Lung microvascular endothelial cell (primary cell): ENCODE results near the gene ABHD11. TPM values are rescaled to one million over a fixed set of nuclear protein-coding genes. Genes with fewer than 3 reads are reported as not detected.

Source experiments
- DNase-seq, 2 donors: peaks; one replicate each; pipeline versions ENCODE4 v3.0.0 to v3.0.0-alpha.2; 2010; ENCODE audit warnings: low read depth in 2 of 2
- total RNA-seq: library from RNA; depleted of rRNA; stranded (reverse); fragments of >200 nt; gene quantifications from 2 replicates; pipeline ENCODE4 v1.2.1, GENCODE V29; 2014

ABHD11 gene
- total RNA-seq, 1 donor from 2014 or later = 5.2 TPM

DNA sequence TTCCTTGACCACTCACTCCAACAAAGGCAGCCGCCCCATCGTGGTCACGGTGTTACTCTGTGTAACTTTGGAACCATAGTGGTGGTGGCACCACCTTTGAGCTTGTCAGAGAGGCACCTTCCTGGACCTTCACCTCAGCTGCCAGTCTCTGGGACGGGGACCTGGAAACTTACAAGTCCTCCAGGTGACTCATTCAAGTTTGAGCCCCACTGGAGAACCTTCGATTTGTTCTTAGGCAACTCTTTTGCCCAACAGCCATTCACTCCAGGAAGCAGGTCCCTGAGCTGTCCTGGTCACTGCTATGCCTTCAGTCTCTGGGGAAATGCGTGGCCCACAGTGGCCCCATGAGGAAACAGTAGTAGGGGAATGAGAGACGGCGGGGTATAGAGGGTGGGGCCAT, 36.4 kb downstream of the ABHD11 start:
- no peak for DNase-seq

GRCh38 chr7:73701357-73701995, 37.1 kb downstream of the ABHD11 start:
- peak; percentile 41 to 74 for DNase-seq

DNA sequence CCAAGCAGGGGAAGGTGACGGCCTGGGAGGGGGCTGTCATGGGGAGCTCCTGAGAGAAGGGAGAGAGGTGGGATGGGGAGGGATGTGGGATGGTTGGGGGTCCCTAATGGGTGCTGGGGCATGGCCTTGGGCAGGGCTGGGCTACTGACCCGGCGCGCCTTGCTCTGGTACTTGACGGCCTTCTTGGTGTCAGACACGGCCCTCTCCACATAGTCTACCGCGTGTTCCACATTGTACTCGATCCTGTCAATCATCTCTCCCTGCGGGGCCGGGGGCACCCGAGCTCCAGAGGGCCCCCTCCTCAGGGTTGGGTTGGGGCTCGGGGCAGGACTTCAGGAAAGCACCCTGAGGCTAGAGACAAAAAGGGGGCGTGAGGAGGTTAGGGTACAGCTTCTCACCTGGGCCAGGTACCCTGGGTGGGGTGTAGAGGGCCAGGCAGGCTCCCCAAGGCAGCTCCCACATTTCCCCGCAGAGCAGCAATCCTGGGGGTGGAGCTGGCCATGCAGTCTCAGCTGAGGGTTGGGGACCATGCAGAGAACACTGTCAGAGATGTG, 37.9 kb downstream of the ABHD11 start:
- DNase-seq = no peak

GRCh38 chr7:73700069-73700423, 38.6 kb downstream of the ABHD11 start:
- no peak for DNase-seq

DNA sequence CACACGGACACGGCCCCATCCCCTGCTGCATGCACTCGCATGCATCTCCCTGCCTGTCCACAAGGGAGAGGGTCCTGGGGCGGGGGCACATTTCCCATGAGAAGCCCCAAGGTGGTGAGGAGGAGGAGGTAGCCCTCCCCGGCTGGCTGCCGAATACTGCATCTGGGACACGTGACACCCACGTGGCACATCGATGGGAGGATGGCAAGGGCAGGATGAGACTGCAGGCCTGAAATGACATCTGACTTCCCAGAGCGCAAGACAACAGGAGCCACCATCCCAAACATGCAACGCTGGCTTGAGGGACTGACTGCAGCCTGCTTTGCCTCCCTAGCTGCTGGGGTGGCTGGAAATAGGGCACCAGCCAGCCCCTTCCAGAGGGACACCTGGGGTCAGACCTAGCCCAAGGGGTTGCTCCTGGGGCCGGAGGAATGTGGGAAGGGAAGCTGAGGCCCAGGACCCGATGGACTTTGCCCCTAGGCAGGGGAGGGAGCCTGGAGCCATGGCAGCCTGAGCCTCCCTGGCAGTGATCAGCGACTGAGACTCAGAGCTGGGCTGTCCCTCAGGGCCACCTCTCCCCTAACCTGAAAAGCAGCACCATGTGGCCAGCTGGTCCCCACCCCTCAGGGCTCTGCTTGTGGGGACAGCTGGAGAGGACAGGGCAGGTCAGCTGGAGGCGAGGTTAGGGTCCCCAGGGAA, 39.1 kb downstream of the ABHD11 start:
- no peak for DNase-seq

DNA sequence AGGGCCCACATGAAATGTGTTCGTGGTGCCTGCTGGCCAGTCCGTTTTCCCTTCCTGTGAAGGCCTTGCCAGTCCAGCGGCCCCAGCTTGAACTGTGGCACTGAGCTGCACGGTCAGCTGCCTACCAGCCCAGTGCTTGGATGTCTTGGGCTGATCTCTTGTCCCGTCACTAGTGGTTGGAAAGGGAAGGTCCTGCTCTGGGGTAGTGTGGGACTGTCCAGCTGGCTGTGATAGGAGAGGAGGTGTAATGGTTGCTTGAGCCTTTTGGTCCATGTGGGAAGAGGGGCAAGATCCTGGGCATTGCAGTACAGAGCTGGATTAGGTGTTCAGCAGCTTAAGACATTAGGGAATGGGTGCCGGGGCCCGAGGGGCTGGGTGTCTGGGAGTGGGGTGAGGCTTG, 40.2 kb downstream of the ABHD11 start:
- DNase-seq = no peak

GRCh38 chr7:73696372-73696771, 42.2 kb downstream of the ABHD11 start:
- DNase-seq = no peak

DNA sequence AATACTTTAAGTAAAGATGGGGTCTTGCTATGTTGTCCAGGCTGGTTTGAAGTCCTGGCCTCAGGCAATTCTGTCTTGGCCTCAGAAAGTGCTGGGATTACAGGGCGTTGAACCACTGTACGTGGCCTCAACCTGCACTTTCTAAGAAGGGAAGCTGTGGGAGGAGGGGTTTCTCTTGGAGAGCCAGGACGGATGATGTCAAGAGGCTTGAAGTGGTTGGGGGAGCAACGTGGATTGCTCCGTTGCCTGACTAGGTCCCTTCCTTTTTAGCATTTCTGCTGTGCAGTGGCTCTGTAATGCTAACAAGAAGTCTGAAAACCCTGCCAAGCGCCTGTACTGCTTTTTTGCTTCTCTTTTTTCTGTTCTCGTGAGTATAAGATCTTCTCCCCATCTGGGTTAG, 48.0 kb downstream of the ABHD11 start:
- DNase-seq = no peak

DNA sequence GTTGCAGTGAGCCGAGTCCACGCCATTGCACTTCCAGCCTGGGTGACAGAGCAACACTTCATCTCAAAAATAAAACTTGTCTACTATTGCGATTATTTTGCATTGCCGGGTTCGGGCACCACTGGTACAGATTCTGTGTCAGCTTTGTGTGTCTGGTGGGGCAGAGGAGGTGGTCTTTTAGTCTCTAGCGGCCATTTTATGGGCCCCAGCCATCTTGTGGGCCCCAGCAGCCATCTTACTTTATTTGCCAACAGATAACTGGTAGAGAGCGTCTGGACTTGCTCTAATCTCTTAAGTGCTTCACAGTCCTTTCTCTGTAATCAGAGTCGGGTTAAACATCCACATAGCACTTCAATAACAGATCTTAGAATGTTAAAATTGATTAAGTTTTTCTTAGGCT, 50.3 kb downstream of the ABHD11 start:
- no peak for DNase-seq

Other genes starting within 250 kb of the ABHD11 start
- gene BAZ1B, start 216.5 kb downstream of the ABHD11 start, total RNA-seq = 27.7 and 34.1 TPM in 2 replicates
- gene BCL7B, start 181.1 kb downstream of the ABHD11 start, total RNA-seq = 17.2 and 22.6 TPM in 2 replicates
- 37.0 and 40.7 TPM in 2 replicates for gene TBL2, start 160.2 kb downstream of the ABHD11 start, total RNA-seq
- not detected in 2 replicates for gene MLXIPL, start 114.3 kb downstream of the ABHD11 start, total RNA-seq
- gene VPS37D, start 71.0 kb downstream of the ABHD11 start, total RNA-seq = 2.6 and 2.8 TPM in 2 replicates
- gene DNAJC30, start 55.3 kb downstream of the ABHD11 start, total RNA-seq = 1.7 and 2.4 TPM in 2 replicates
- 30.6 and 31.2 TPM in 2 replicates for gene BUD23, start 55.2 kb downstream of the ABHD11 start, total RNA-seq
- gene STX1A, start 19.1 kb downstream of the ABHD11 start, total RNA-seq = 4.0 and 7.2 TPM in 2 replicates
- gene CLDN3, start 31.5 kb upstream of the ABHD11 start, total RNA-seq = 0.44 and 0.60 TPM in 2 replicates
- under 0.01 TPM in 1 of 2 replicates, not detected in the other for gene CLDN4, start 92.2 kb upstream of the ABHD11 start, total RNA-seq
- 0.99 and 4.1 TPM in 2 replicates for gene METTL27, start 103.7 kb upstream of the ABHD11 start, total RNA-seq
- not detected in 2 replicates for gene TMEM270, start 122.4 kb upstream of the ABHD11 start, total RNA-seq